ENCODE measurements around the gene CPD.

Gene CPD

GRCh38 chr17:30482555-30482954 lies 103.8 kb downstream of the CPD start:
- no peak for TF ChIP-seq CTCF (IDR thresholded peaks at IDR 0.05; ENCODE audit: low read depth, low read length, missing control alignments)
- no peak for DNase-seq (ENCODE audit: extremely low read depth, low read depth)
- H3K4me3 ChIP-seq (replicated peaks; ENCODE audit: low read depth, low read length), result no peak overlapping the region

GRCh38 chr17:30483159-30483558 lies 104.4 kb downstream of the CPD start:
- H3K4me3 ChIP-seq (replicated peaks; ENCODE audit: low read depth, low read length), result no peak overlapping the region
- TF ChIP-seq CTCF (IDR thresholded peaks at IDR 0.05; ENCODE audit: low read depth, low read length, missing control alignments), result no peak
- no peak for DNase-seq (ENCODE audit: extremely low read depth, low read depth)

GRCh38 chr17:30493780-30494179 lies 115.1 kb downstream of the CPD start:
- DNase-seq (ENCODE audit: extremely low read depth, low read depth), result no peak
- no peak overlapping the region for H3K4me3 ChIP-seq (replicated peaks; ENCODE audit: low read depth, low read length)
- no peak for TF ChIP-seq CTCF (IDR thresholded peaks at IDR 0.05; ENCODE audit: low read depth, low read length, missing control alignments)

- H3K4me3 ChIP-seq (replicated peaks; ENCODE audit: low read depth, low read length), result no peak overlapping the region
- no peak for TF ChIP-seq CTCF (IDR thresholded peaks at IDR 0.05; ENCODE audit: low read depth, low read length, missing control alignments)
- DNase-seq (ENCODE audit: extremely low read depth, low read depth), result no peak
These were observed 116.9 kb downstream of the CPD start for GRCh38 chr17:30495586-30495985.

- DNase-seq (ENCODE audit: extremely low read depth, low read depth), result no peak
- no peak overlapping the region for H3K4me3 ChIP-seq (replicated peaks; ENCODE audit: low read depth, low read length)
- TF ChIP-seq CTCF (IDR thresholded peaks at IDR 0.05; ENCODE audit: low read depth, low read length, missing control alignments), result no peak
These were observed 124.8 kb downstream of the CPD start for GRCh38 chr17:30503558-30503957.

GRCh38 chr17:30505868-30506417 lies 127.2 kb downstream of the CPD start:
- TF ChIP-seq CTCF (IDR thresholded peaks at IDR 0.05; ENCODE audit: low read depth, low read length, missing control alignments), result no peak
- no peak overlapping the region for H3K4me3 ChIP-seq (replicated peaks; ENCODE audit: low read depth, low read length)
- DNase-seq (ENCODE audit: extremely low read depth, low read depth), result no peak

- no peak for DNase-seq (ENCODE audit: extremely low read depth, low read depth)
- no peak for TF ChIP-seq CTCF (IDR thresholded peaks at IDR 0.05; ENCODE audit: low read depth, low read length, missing control alignments)
- no peak overlapping the region for H3K4me3 ChIP-seq (replicated peaks; ENCODE audit: low read depth, low read length)
These were observed 127.8 kb downstream of the CPD start for GRCh38 chr17:30506481-30506880.
